ENCODE measurements around the gene RBM19.

DNA sequence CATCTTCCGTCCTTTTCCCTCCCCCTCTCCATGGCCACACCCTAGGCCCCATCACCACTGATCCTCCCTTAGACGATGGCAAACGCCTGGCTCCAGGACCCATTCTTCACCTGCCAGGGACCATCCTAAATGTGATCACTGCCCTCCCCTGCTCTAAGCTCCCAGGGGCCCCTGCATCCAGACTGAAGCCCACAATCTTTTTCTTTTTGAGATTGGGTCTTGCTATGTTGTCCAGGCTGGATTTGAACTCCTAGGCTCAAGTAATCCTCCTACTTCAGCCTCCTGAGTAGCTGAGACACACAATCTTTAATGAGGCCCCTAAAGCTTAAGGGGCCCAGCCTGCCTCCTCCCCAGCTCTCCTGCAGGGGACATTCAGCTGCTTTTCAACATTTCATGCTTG lies 15.3 kb downstream of the RBM19 start:
- TF ChIP-seq, protein P1, sequence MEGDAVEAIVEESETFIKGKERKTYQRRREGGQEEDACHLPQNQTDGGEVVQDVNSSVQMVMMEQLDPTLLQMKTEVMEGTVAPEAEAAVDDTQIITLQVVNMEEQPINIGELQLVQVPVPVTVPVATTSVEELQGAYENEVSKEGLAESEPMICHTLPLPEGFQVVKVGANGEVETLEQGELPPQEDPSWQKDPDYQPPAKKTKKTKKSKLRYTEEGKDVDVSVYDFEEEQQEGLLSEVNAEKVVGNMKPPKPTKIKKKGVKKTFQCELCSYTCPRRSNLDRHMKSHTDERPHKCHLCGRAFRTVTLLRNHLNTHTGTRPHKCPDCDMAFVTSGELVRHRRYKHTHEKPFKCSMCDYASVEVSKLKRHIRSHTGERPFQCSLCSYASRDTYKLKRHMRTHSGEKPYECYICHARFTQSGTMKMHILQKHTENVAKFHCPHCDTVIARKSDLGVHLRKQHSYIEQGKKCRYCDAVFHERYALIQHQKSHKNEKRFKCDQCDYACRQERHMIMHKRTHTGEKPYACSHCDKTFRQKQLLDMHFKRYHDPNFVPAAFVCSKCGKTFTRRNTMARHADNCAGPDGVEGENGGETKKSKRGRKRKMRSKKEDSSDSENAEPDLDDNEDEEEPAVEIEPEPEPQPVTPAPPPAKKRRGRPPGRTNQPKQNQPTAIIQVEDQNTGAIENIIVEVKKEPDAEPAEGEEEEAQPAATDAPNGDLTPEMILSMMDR (IDR thresholded peaks at IDR 0.05; ENCODE audit: low read length): no peak
- TF ChIP-seq EZH2 (IDR thresholded peaks at IDR 0.05; ENCODE audit: borderline replicate concordance, low read length): no peak
